Measurements from ENCODE around the gene SHC4. TPM values are rescaled to one million over a fixed set of nuclear protein-coding genes. Genes with fewer than 3 reads are reported as not detected.

The SHC4 gene
- polyA plus RNA-seq, 1 donor from 2014 or later = 4.5 TPM

DNA sequence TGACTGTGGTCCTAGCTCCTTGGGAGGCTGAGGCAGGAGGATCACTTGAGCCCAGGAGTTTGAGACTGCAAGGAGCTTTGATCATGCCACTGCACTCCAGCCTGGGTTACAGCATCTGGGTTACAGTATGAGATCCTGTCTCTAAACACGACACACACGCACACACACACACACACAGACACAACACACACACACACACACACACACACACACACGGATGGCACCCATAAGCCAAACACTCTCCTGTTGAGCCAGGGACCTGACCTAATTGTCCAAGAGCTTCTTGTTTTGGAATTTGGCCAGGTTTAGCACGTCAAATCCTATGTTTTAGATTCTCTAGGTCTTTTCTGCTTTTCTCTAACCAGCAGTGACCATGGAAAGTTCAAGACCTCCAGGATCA, 59.0 kb downstream of the SHC4 start:
- no peak overlapping the region for H3K4me2 ChIP-seq (ENCODE audit: low read length)
- H3K36me3 ChIP-seq (ENCODE audit: insufficient read depth, low read length) = no peaks in the 10 kb centered on the region
- H3K79me2 ChIP-seq (replicated peaks; ENCODE audit: insufficient read depth, low read length) = no peaks in the 10 kb centered on the region

DNA sequence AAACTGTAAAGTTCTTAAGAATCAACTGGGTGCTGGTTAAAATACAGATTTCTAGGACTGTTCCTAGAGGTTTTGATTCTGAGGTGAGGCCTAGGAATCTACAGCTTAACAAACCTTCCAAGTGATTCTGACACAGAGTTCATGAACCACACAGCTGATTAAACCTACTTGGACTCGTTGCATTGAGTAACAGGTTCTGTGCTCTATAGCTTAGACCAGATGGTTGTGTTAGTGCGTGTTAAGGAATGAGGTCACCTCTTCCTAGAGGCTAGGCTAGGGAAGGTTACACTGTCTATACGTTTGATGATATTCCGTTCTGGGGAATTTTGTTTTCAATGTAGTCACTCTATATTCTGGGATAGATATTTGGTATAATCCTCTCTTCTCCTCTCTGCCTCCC, 63.9 kb downstream of the SHC4 start:
- no peaks in the 10 kb centered on the region for H3K27me3 ChIP-seq (ENCODE audit: insufficient read depth, low read depth, low read length)

More for the DNA sequence above, 59.0 kb downstream of the SHC4 start:
- Histone ChIP-seq H3K4me3 (ENCODE audit: low read length) (no peak overlapping the region), H3K27me3 (ENCODE audit: insufficient read depth, low read depth, low read length) (no peaks in the 10 kb centered on the region), H3K9me3 (ENCODE audit: low read length) (no peaks in the 10 kb centered on the region), H3F3A (ENCODE audit: insufficient read depth, low read length, poor library complexity, severe bottlenecking) (no peaks in the 10 kb centered on the region), H4K20me1 (ENCODE audit: insufficient read depth) (no peaks in the 10 kb centered on the region), H3K9ac (ENCODE audit: low read length) (no peak overlapping the region), H3K9me2 (ENCODE audit: insufficient read depth, low read length) (no peaks in the 10 kb centered on the region), H3K27ac (ENCODE audit: low read length) (no peak overlapping the region), H2AFZ (ENCODE audit: low read depth, low read length) (no peak overlapping the region)
- no peak for TF ChIP-seq CTCF (IDR thresholded peaks at IDR 0.05; ENCODE audit: poor library complexity, severe bottlenecking)

DNA sequence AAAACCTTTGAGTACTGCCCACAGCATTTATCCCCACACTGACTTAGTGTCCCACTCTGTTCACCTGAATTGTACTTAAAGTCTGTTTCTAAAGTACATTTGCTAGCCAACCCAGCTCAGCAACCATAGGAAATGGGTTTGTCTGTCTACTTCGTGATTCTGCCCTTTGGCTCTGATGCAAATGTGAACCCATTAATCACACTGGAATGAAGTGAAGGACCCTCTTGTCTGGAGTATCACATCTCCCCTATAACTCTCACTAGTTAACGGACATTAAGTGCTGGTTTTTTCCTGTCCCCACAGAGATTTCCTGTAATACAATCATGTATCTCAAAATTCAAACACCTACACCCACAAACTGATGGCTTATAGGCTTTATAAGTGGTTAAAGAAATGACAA, 65.3 kb downstream of the SHC4 start:
- no peaks in the 10 kb centered on the region for H3K27me3 ChIP-seq (ENCODE audit: insufficient read depth, low read depth, low read length)
- H3K79me2 ChIP-seq (replicated peaks; ENCODE audit: insufficient read depth, low read length) = no peaks in the 10 kb centered on the region
- no peaks in the 10 kb centered on the region for H3K36me3 ChIP-seq (ENCODE audit: insufficient read depth, low read length)
- H3K9me3 ChIP-seq (ENCODE audit: low read length) = no peaks in the 10 kb centered on the region
- H3K4me2 ChIP-seq (ENCODE audit: low read length) = no peak overlapping the region
- no peak for TF ChIP-seq TAF1 (IDR thresholded peaks at IDR 0.05; ENCODE audit: low read depth)
- no peak for TF ChIP-seq MXI1 (conservative IDR thresholded peaks at IDR 0.05; ENCODE audit: poor library complexity, severe bottlenecking)
- no peak for TF ChIP-seq POLR2AphosphoS5 (IDR thresholded peaks at IDR 0.05)
- TF ChIP-seq, protein P1, sequence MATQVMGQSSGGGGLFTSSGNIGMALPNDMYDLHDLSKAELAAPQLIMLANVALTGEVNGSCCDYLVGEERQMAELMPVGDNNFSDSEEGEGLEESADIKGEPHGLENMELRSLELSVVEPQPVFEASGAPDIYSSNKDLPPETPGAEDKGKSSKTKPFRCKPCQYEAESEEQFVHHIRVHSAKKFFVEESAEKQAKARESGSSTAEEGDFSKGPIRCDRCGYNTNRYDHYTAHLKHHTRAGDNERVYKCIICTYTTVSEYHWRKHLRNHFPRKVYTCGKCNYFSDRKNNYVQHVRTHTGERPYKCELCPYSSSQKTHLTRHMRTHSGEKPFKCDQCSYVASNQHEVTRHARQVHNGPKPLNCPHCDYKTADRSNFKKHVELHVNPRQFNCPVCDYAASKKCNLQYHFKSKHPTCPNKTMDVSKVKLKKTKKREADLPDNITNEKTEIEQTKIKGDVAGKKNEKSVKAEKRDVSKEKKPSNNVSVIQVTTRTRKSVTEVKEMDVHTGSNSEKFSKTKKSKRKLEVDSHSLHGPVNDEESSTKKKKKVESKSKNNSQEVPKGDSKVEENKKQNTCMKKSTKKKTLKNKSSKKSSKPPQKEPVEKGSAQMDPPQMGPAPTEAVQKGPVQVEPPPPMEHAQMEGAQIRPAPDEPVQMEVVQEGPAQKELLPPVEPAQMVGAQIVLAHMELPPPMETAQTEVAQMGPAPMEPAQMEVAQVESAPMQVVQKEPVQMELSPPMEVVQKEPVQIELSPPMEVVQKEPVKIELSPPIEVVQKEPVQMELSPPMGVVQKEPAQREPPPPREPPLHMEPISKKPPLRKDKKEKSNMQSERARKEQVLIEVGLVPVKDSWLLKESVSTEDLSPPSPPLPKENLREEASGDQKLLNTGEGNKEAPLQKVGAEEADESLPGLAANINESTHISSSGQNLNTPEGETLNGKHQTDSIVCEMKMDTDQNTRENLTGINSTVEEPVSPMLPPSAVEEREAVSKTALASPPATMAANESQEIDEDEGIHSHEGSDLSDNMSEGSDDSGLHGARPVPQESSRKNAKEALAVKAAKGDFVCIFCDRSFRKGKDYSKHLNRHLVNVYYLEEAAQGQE (IDR thresholded peaks at IDR 0.05; ENCODE audit: borderline replicate concordance) = no peak
- TF ChIP-seq CTCF (IDR thresholded peaks at IDR 0.05; ENCODE audit: poor library complexity, severe bottlenecking) = no peak
- TF ChIP-seq EP300 (conservative IDR thresholded peaks at IDR 0.05; ENCODE audit: poor library complexity, severe bottlenecking) = no peak
- TF ChIP-seq EZH2 (IDR thresholded peaks at IDR 0.05; ENCODE audit: borderline replicate concordance, insufficient read depth, low read length, poor library complexity, severe bottlenecking) = no peak
- no peaks in the 10 kb centered on the region for H4K20me1 ChIP-seq (ENCODE audit: insufficient read depth)
- no peaks in the 10 kb centered on the region for H3K9me2 ChIP-seq (ENCODE audit: insufficient read depth, low read length)
- no peak overlapping the region for H3K9ac ChIP-seq (ENCODE audit: low read length)
- no peak overlapping the region for H2AFZ ChIP-seq (ENCODE audit: low read depth, low read length)
- no peak overlapping the region for H3K27ac ChIP-seq (ENCODE audit: low read length)
- H3K4me3 ChIP-seq (ENCODE audit: low read length) = no peak overlapping the region
- no peaks in the 10 kb centered on the region for H3F3A ChIP-seq (ENCODE audit: insufficient read depth, low read length, poor library complexity, severe bottlenecking)

More for the DNA sequence above, 63.9 kb downstream of the SHC4 start:
- H3K27ac ChIP-seq (ENCODE audit: low read length) = no peak overlapping the region
- no peaks in the 10 kb centered on the region for H3K9me3 ChIP-seq (ENCODE audit: low read length)
- H3K4me2 ChIP-seq (ENCODE audit: low read length) = no peak overlapping the region
- no peak overlapping the region for H3K9ac ChIP-seq (ENCODE audit: low read length)
- H3K36me3 ChIP-seq (ENCODE audit: insufficient read depth, low read length) = no peaks in the 10 kb centered on the region
- H3K4me3 ChIP-seq (ENCODE audit: low read length) = no peak overlapping the region
- H3K79me2 ChIP-seq (replicated peaks; ENCODE audit: insufficient read depth, low read length) = no peaks in the 10 kb centered on the region
- H2AFZ ChIP-seq (ENCODE audit: low read depth, low read length) = no peak overlapping the region
- no peak for TF ChIP-seq MXI1 (conservative IDR thresholded peaks at IDR 0.05; ENCODE audit: poor library complexity, severe bottlenecking)
- TF ChIP-seq EZH2 (IDR thresholded peaks at IDR 0.05; ENCODE audit: borderline replicate concordance, insufficient read depth, low read length, poor library complexity, severe bottlenecking) = no peak
- TF ChIP-seq SMC3 (conservative IDR thresholded peaks at IDR 0.05; ENCODE audit: poor library complexity) = no peak
- H3K9me2 ChIP-seq (ENCODE audit: insufficient read depth, low read length) = no peaks in the 10 kb centered on the region
- H4K20me1 ChIP-seq (ENCODE audit: insufficient read depth) = no peaks in the 10 kb centered on the region
- no peaks in the 10 kb centered on the region for H3F3A ChIP-seq (ENCODE audit: insufficient read depth, low read length, poor library complexity, severe bottlenecking)
